ENCODE results near the gene TMEM138.

DNA sequence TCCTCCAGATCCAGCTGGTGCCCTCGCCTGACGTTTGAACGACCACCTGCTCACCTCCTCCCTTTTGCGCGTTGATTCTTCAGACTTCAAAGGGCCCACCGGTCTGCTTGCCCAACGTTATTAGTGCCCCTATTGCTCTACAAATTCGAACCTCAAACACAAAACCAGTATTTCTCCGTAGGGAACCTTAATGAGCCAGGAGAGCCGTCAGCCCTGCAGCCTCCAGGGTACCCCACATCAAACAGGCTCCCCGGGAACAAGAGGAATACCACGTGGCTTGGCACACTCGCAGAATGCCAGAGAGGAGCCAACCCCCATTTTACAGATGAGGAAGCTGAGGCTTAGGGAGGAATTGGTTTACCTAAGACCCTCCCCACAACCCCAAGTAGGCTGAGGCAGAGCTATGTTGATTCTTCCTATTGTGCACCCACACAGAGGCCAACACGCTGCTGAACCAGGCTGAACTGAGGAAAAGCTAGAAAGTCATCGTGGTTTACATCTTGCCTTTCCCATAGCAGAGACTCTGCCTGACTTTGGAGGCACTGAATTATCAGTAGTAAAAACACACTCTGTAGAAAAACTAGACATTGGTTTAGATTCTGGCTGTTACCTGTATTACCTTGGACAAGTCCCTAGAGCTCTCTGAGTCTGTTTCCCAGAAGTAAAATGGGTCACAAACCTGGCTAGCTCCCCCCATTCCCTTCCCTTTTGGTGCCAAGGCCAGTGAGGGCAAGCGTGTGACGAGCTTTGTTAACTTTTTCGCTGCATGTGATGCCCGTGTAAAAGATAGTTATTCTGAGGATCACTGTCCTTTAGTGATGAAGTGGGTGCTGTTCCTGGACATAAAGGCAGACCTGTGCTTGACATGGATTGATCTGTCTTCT is 28.4 kb upstream of the TMEM138 start:
- TF ChIP-seq, protein P1, sequence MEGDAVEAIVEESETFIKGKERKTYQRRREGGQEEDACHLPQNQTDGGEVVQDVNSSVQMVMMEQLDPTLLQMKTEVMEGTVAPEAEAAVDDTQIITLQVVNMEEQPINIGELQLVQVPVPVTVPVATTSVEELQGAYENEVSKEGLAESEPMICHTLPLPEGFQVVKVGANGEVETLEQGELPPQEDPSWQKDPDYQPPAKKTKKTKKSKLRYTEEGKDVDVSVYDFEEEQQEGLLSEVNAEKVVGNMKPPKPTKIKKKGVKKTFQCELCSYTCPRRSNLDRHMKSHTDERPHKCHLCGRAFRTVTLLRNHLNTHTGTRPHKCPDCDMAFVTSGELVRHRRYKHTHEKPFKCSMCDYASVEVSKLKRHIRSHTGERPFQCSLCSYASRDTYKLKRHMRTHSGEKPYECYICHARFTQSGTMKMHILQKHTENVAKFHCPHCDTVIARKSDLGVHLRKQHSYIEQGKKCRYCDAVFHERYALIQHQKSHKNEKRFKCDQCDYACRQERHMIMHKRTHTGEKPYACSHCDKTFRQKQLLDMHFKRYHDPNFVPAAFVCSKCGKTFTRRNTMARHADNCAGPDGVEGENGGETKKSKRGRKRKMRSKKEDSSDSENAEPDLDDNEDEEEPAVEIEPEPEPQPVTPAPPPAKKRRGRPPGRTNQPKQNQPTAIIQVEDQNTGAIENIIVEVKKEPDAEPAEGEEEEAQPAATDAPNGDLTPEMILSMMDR (IDR thresholded peaks at IDR 0.05): no peak
- TF ChIP-seq SMAD4 (CRISPR knock-in tag; IDR thresholded peaks at IDR 0.05) (no peak), KAT7 (CRISPR knock-in tag; IDR thresholded peaks at IDR 0.05; ENCODE audit: borderline replicate concordance) (no peak), SP1 (CRISPR knock-in tag; conservative IDR thresholded peaks at IDR 0.05) (no peak), JUN (CRISPR knock-in tag; IDR thresholded peaks at IDR 0.05) (no peak)
